Ovary (tissue), 3 donors: ENCODE measurements around the gene SYT6.

ENCODE experiments used
- CTCF ChIP-seq, 3 donors: fragments of 450-650 bp in 2 of 3; fragments of 200-600 bp in 1 of 3; IDR thresholded peaks; one replicate each; pipeline versions ENCODE4 v1.5.1 to v1.8.0; 2016 to 2022; ENCODE audit warnings: antibody characterized with exemption in 3 of 3, mild to moderate bottlenecking in 1 of 3
- EP300 ChIP-seq: sonication (generic); formaldehyde crosslinking; IDR thresholded peaks from one replicate; pipeline ENCODE4 v1.6.1; 2017; ENCODE audit warnings: antibody characterized with exemption
- POLR2A ChIP-seq: fragments of 450-650 bp; IDR thresholded peaks from one replicate; pipeline ENCODE4 v1.6.1; 2017; ENCODE audit warnings: antibody characterized with exemption, mild to moderate bottlenecking, moderate library complexity
- donor health status: DM: no; HTN: no; CAD: no.

DNA sequence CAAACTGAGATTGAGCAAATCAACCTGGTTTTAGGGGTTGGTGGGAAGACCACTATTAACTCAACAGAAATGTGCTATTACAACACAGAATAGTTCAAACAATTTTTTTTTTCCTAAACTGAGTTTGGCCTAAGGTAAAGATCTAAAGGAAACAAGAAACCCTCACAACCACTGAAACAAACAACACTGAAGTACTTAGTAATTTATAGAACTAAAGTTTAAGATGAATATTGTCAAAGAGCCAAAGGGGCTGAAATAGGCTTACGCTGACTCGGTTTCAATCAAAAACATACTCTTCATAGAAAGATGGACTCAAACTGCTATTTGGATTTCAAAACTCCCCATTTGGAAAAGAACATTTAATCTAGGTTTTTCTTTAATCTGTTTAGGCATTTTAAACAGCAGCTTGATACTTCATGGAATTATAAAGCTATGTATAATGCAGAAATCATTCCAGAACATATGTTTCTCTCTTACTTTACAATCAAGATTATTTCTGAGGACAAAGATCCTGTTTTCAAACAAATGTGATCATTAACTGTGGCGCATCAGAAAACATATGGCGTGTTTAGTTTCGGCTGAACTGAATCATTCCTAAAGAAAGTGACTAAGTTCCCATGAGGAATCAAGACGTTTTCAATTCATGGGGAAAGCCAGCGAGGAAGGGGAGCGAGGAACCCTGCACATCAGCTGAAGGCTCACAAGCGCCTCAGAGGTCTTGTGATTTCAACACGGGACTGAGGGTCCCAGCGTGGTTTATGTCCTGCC lies 62.7 kb downstream of the SYT6 start:
- TF ChIP-seq CTCF (IDR thresholded peaks at IDR 0.05) (no peak), EP300 (no peak), POLR2A (no peak)
